ENCODE data around the gene KLHL10. TPM values are rescaled to one million over a fixed set of nuclear protein-coding genes. Genes with fewer than 3 reads are reported as not detected.

KLHL10 gene
- total and polyA plus RNA-seq, 2 of the 13 experiments (the other 11 are each of a cell fraction or from before 2014, with no cell fraction given) = 0.04 to 0.08 TPM

DNA sequence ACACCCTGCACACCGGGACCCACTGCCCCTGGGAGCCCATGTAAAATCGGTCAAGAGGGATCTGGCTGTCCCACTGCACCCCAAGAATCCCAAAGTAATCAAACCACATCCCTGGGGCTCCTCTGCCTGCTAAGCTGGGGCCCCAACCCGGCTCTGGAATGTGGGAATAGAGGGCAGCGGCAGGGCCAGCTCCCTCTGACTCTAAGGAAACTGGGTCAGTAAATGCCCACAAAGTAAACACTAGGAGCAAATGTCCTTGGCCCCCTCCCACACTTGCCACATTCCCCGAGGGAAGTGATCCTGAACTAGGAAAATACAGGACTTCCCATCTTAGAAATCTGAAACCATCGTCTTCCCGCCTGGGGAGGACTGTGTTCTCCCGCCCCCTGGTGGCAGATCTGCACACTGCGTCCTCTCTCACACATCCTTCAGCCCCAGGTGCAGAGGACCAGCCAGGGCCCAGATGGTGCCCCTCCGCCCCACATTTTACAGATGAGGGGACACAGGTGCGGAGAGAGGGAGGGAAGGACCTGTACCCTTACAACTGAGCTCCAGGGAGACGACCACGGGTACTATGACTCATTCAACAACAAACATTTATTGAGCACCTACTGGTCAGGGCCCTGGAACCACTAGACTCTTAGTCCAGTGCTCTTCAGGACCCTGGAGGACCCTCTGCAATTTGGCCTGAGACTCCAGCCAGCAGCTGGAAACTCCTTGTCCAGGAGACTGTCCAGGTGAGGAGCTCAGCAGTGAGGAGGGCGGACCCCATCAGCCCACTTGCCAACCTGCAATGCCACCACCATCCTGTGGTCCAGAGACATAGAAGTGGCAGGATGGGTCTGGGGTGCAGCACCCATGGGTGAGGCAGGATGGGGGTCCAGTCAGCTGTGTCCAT lies 36.0 kb upstream of the KLHL10 start (continued):
- TF ChIP-seq TFDP1 (CRISPR knock-in tag; IDR thresholded peaks at IDR 0.05; ENCODE audit: borderline replicate concordance) (peak; percentile 81; the same call in 1 of the 2 replicates), ZNF17 (CRISPR knock-in tag; IDR thresholded peaks at IDR 0.05) (no peak), NFKBIZ (CRISPR knock-in tag; IDR thresholded peaks at IDR 0.05) (no peak), ZFP36L1 (CRISPR knock-in tag; IDR thresholded peaks at IDR 0.05) (no peak), POLR2AphosphoS5 (IDR thresholded peaks at IDR 0.05; ENCODE audit: low read depth, low read length) (no peak; the same call in 1 of the 2 replicates), HNF4A (CRISPR knock-in tag; IDR thresholded peaks at IDR 0.05) (0 out of 2 replicates have a peak, but pooled peaks have one; percentile 5), JUNB (CRISPR knock-in tag; IDR thresholded peaks at IDR 0.05; ENCODE audit: borderline replicate concordance) (no peak), ZNF451 (CRISPR knock-in tag; IDR thresholded peaks at IDR 0.05) (no peak), EHMT2 (IDR thresholded peaks at IDR 0.05; ENCODE audit: borderline replicate concordance, low read depth, low read length) (no peak), GLI4 (CRISPR knock-in tag; IDR thresholded peaks at IDR 0.05; ENCODE audit: borderline replicate concordance) (peak; percentile 84; the same call in 1 of the 2 replicates), ZNF674 (CRISPR knock-in tag; IDR thresholded peaks at IDR 0.05; ENCODE audit: low read depth) (no peak), ATF7 (IDR thresholded peaks at IDR 0.05) (no peak), ATF7 (CRISPR knock-in tag; IDR thresholded peaks at IDR 0.05) (0 out of 2 replicates have a peak, but pooled peaks have one; percentile 47), ZNF678 (CRISPR knock-in tag; IDR thresholded peaks at IDR 0.05) (no peak), ZSCAN30 (CRISPR knock-in tag; IDR thresholded peaks at IDR 0.05) (no peak), KDM5A (IDR thresholded peaks at IDR 0.05; ENCODE audit: borderline replicate concordance, low read length) (no peak), CC2D1A (CRISPR knock-in tag; IDR thresholded peaks at IDR 0.05) (no peak), ZMYM4 (CRISPR knock-in tag; IDR thresholded peaks at IDR 0.05) (0 out of 2 replicates have a peak, but pooled peaks have one; percentile 39), ZNF776 (CRISPR knock-in tag; IDR thresholded peaks at IDR 0.05) (no peak), ZNF841 (CRISPR knock-in tag; IDR thresholded peaks at IDR 0.05; ENCODE audit: borderline replicate concordance) (no peak), MLX (CRISPR knock-in tag; IDR thresholded peaks at IDR 0.05) (no peak), SP140L (CRISPR knock-in tag; IDR thresholded peaks at IDR 0.05; ENCODE audit: borderline replicate concordance) (no peak), MBD4 (IDR thresholded peaks at IDR 0.05; ENCODE audit: borderline replicate concordance, low read length) (no peak), SATB2 (CRISPR knock-in tag; IDR thresholded peaks at IDR 0.05) (no peak), KLF16 (CRISPR knock-in tag; IDR thresholded peaks at IDR 0.05) (peak in 1 of 2 experiments; percentile 70; a peak in 1 of 4 replicates), RORA (CRISPR knock-in tag; IDR thresholded peaks at IDR 0.05) (no peak), MIXL1 (CRISPR knock-in tag; IDR thresholded peaks at IDR 0.05) (peak; percentile 32; the same call in 1 of the 2 replicates)
- TF ChIP-seq, protein P1, sequence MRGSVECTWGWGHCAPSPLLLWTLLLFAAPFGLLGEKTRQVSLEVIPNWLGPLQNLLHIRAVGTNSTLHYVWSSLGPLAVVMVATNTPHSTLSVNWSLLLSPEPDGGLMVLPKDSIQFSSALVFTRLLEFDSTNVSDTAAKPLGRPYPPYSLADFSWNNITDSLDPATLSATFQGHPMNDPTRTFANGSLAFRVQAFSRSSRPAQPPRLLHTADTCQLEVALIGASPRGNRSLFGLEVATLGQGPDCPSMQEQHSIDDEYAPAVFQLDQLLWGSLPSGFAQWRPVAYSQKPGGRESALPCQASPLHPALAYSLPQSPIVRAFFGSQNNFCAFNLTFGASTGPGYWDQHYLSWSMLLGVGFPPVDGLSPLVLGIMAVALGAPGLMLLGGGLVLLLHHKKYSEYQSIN (CRISPR knock-in tag; IDR thresholded peaks at IDR 0.05; ENCODE audit: borderline replicate concordance) = no peak
